Stomach (tissue), 4 donors: ENCODE results near the gene OTOGL.

Source experiments
- POLR2A ChIP-seq, 4 donors: fragments of 450-650 bp; IDR thresholded peaks; one replicate each; pipeline ENCODE4 v1.6.1; 2016; ENCODE audit warnings: antibody characterized with exemption in 4 of 4, control low read depth in 2 of 4, mild to moderate bottlenecking in 1 of 4, moderate library complexity in 1 of 4
- TF ChIP-seq, protein P1 (sequence below), 7 experiments: fragments of 450-650 bp in 4 of 7; fragments of 200-600 bp in 3 of 7; sonication (generic) in 3 of 7; IDR thresholded peaks; one replicate each; pipeline ENCODE4 v1.5.1; 2016 to 2019; ENCODE audit warnings: antibody characterized with exemption in 7 of 7, control low read depth in 2 of 7, mild to moderate bottlenecking in 1 of 7

DNA sequence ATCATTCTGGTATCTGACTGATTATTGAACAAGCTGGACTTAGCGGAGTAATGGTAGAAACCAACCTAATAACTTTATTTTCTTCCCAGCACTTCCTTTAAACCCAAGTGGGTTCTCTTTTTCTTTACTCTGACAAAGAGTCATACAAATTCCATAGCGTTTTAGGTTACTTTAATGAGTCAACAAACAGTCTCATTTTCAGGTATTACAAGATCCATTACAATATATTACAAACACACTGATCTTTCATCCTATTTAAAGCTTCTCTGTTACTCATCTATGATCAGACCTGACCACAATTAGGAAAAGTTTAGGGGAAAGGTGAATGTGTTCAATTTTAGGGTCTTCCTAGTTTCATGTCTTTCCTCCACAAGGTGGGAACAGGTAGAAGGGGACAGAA is 305.3 kb downstream of the OTOGL start:
- TF ChIP-seq POLR2A (IDR thresholded peaks at IDR 0.05), result no peak
- TF ChIP-seq, protein P1, sequence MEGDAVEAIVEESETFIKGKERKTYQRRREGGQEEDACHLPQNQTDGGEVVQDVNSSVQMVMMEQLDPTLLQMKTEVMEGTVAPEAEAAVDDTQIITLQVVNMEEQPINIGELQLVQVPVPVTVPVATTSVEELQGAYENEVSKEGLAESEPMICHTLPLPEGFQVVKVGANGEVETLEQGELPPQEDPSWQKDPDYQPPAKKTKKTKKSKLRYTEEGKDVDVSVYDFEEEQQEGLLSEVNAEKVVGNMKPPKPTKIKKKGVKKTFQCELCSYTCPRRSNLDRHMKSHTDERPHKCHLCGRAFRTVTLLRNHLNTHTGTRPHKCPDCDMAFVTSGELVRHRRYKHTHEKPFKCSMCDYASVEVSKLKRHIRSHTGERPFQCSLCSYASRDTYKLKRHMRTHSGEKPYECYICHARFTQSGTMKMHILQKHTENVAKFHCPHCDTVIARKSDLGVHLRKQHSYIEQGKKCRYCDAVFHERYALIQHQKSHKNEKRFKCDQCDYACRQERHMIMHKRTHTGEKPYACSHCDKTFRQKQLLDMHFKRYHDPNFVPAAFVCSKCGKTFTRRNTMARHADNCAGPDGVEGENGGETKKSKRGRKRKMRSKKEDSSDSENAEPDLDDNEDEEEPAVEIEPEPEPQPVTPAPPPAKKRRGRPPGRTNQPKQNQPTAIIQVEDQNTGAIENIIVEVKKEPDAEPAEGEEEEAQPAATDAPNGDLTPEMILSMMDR (IDR thresholded peaks at IDR 0.05), result no peak
